ENCODE data around the gene MARF1. TPM values are rescaled to one million over a fixed set of nuclear protein-coding genes. Genes with fewer than 3 reads are reported as not detected.

Gene MARF1
- total RNA-seq, 1 donor from 2014 or later, result 97.1 TPM

DNA sequence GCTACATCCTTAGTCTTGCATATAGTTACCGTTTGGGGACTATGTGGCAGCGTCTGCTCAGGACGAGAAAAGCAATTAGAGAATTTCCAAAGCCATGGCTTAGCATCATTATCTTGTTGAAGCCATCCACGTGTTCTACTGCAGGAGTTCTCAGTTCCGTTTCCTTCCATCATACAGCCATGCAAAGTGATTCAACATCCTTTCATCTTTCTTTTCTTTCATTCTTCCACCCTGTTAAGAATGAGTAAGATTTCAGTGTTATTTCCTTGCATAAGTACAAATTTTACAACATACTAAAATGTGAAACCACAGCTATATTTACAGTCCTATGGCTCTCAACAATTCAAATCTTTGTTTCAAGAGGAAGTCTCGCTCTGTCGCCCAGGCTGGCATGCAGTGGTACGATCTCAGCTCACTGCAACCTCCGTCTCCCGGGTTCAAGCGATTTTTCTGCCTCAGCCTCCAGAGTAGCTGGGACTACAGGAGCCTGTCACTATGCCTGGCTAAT, 3.8 kb downstream of the MARF1 start:
- Histone ChIP-seq H3K27ac (no peak overlapping the region), H3K36me3 (peaks cover 51% of the 10 kb centered on the region), H3K27me3 (no peaks in the 10 kb centered on the region), H3K4me1 (peaks cover 20% of the 10 kb centered on the region), H3K4me3 (no peak overlapping the region), H3K9me3 (no peaks in the 10 kb centered on the region)
- no peak for TF ChIP-seq CTCF (IDR thresholded peaks at IDR 0.05)
- DNase-seq (no peak), ATAC-seq (no peak)
- intact Hi-C loops (cut with DNase I), result no loop called here

GRCh38 chr16:15636392-15636873, 6.5 kb downstream of the MARF1 start:
- no peak overlapping the region for H3K27ac ChIP-seq
- intact Hi-C loops (cut with DNase I), result no loop called here
- ATAC-seq, result no peak
- peaks cover 75% of the 10 kb centered on the region for H3K36me3 ChIP-seq
- no peak for TF ChIP-seq CTCF (IDR thresholded peaks at IDR 0.05)
- no peak overlapping the region for H3K4me3 ChIP-seq
- no peaks in the 10 kb centered on the region for H3K27me3 ChIP-seq
- peaks cover 11% of the 10 kb centered on the region for H3K4me1 ChIP-seq
- no peaks in the 10 kb centered on the region for H3K9me3 ChIP-seq
- no peak for DNase-seq

DNA sequence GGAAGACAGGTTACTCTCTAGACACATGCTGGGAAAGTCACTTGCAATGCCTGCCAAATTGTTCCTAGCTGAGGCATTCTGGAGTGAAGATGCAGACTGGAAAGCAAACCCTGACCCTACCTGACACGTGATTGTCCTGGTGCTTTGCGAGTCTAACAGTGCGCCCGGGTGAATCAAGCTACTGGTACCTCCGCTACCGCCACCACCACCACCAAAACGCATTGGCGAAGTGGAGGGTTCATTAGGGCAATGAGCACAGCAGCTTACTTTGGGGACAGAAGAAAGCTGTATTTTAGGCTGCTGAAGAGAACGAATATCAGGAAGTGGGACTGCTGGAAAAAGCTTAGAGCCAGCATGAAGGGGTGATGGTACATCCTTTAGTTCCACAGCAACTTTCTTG, 7.0 kb downstream of the MARF1 start:
- no peak overlapping the region for H3K4me3 ChIP-seq
- H3K36me3 ChIP-seq, result peaks cover 80% of the 10 kb centered on the region
- H3K4me1 ChIP-seq, result peaks cover 6% of the 10 kb centered on the region
- H3K27me3 ChIP-seq, result no peaks in the 10 kb centered on the region
- no peak overlapping the region for H3K27ac ChIP-seq
- no peak for TF ChIP-seq CTCF (IDR thresholded peaks at IDR 0.05)
- DNase-seq (no peak), ATAC-seq (no peak)
- intact Hi-C loops (cut with DNase I), result no loop called here
- H3K9me3 ChIP-seq, result no peaks in the 10 kb centered on the region

GRCh38 chr16:15631730-15632409, 11.1 kb downstream of the MARF1 start:
- H3K9me3 ChIP-seq, result no peaks in the 10 kb centered on the region
- no peak overlapping the region for H3K27ac ChIP-seq
- no peak for TF ChIP-seq CTCF (IDR thresholded peaks at IDR 0.05)
- no peaks in the 10 kb centered on the region for H3K4me1 ChIP-seq
- H3K4me3 ChIP-seq, result no peak overlapping the region
- ATAC-seq (no peak), DNase-seq (no peak)
- no peaks in the 10 kb centered on the region for H3K27me3 ChIP-seq
- peaks cover 88% of the 10 kb centered on the region for H3K36me3 ChIP-seq
- intact Hi-C loops (cut with DNase I), result no loop called here

DNA sequence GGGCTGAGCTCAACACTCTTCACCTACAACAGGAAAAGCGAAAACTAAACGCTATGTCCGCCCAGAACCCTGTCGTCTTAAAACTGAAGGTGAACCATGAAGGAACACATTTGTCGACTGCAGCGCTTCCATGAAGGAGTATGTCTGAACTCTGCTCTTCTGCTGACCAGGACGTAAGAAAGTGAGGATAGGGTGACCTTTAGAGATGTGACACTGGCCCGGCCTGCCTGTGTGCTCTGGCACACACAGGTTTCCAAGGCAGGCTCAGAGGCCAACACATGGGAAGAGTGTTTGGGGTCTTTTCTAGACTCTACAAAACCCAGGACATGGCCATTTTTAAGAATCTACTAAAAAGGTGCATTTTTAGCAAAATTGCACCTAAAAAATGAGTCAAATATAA, 21.1 kb downstream of the MARF1 start:
- no peak overlapping the region for H3K27ac ChIP-seq
- H3K36me3 ChIP-seq, result peaks cover 98% of the 10 kb centered on the region

More for the DNA sequence above, 21.1 kb downstream of the MARF1 start:
- DNase-seq, result no peak
- Histone ChIP-seq H3K27me3 (no peaks in the 10 kb centered on the region), H3K4me3 (no peak overlapping the region), H3K4me1 (no peaks in the 10 kb centered on the region), H3K9me3 (no peaks in the 10 kb centered on the region)
- no peak for ATAC-seq
- TF ChIP-seq CTCF (IDR thresholded peaks at IDR 0.05), result no peak
- intact Hi-C loops (cut with DNase I), result no loop called here
